ENCODE data around the gene PI16.

Gene PI16

DNA sequence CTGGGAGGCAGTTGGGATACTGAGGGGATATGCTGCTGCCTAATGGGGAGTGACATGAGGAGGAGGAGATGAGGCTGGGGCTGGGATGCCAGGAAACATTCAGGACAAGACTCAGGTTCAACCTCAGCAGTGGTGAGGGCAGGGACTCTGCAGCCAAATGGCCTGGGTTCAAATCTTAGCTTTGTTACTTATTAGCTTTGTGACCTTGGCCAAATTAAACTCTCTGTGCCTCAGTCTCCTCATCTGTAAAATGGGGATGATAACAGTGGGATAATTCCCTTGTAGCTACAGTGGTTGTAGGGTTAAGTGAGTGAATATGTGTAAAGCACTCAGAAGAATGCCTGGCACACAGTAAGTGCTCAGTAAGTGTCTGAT is 1.9 kb downstream of the PI16 start:
- in situ Hi-C loops (cut with MboI; ENCODE audit: low sequenced_read_pairs) = no loop called here

- in situ Hi-C loops (cut with MboI; ENCODE audit: low sequenced_read_pairs) = no loop called here
Measured at GRCh38 chr6:36957773-36958271, 3.3 kb downstream of the PI16 start.

GRCh38 chr6:36958775-36959554 is 4.4 kb downstream of the PI16 start:
- in situ Hi-C loops (cut with MboI; ENCODE audit: low sequenced_read_pairs) = no loop called here

- in situ Hi-C loops (cut with MboI; ENCODE audit: low sequenced_read_pairs) = no loop called here
Measured at GRCh38 chr6:36959555-36960250, 5.2 kb downstream of the PI16 start.

- in situ Hi-C loops (cut with MboI; ENCODE audit: low sequenced_read_pairs) = no loop called here
Measured at GRCh38 chr6:36961441-36962435, 7.2 kb downstream of the PI16 start.

GRCh38 chr6:36962874-36963273 is 8.3 kb downstream of the PI16 start:
- in situ Hi-C loops (cut with MboI; ENCODE audit: low sequenced_read_pairs) = no loop called here

GRCh38 chr6:36963451-36964290 is 9.1 kb downstream of the PI16 start:
- in situ Hi-C loops (cut with MboI; ENCODE audit: low sequenced_read_pairs) = no loop called here

DNA sequence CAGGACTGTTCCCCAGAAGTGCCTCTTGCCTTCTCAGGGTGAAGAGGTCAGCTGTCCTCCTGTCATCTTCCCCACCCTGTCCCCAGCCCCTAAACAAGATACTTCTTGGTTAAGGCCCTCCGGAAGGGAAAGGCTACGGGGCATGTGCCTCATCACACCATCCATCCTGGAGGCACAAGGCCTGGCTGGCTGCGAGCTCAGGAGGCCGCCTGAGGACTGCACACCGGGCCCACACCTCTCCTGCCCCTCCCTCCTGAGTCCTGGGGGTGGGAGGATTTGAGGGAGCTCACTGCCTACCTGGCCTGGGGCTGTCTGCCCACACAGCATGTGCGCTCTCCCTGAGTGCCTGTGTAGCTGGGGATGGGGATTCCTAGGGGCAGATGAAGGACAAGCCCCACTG is 9.8 kb downstream of the PI16 start:
- in situ Hi-C loops (cut with MboI; ENCODE audit: low sequenced_read_pairs) = no loop called here

GRCh38 chr6:36964908-36965307 is 10.4 kb downstream of the PI16 start:
- in situ Hi-C loops (cut with MboI; ENCODE audit: low sequenced_read_pairs) = no loop called here

DNA sequence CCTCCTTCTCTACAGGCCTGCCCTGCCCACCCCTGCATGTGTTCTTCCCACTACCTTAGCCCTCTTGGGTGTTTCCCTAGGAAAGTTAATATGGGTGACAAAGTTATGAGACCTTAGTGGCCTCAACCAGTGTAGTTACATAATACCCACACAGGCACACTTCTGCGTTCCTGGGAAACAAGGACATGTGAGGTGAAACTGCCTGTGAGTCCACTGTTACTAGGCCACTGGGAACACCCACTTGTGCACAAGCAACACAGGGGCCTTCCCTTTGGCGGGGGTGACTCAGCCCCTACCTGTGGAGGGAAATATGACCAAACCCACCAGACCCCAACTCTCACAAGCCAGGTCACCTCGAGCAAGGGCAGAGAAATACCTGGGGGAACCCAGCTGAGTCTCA is 12.8 kb downstream of the PI16 start:
- in situ Hi-C loops (cut with MboI; ENCODE audit: low sequenced_read_pairs) = no loop called here

DNA sequence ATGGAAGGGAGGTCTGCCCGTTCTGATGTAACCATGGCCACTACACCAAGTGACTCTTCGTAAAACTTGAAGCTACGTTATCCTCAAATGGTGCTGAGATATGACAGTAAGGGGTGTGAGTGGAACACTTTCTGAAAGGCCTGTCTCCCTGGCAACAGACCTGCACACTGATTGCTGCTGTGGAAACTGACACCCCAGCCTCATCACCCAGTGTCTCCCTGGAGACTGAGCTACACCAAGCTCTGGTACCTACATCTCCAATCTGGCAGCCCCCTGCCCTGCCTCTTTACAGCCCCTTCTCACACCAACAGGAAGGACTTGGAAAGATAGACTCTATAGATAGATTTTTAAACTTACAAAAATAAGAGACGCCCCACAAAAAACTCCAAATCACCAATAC is 13.2 kb downstream of the PI16 start:
- in situ Hi-C loops (cut with MboI; ENCODE audit: low sequenced_read_pairs) = no loop called here

GRCh38 chr6:36968266-36968977 is 13.9 kb downstream of the PI16 start:
- in situ Hi-C loops (cut with MboI; ENCODE audit: low sequenced_read_pairs) = no loop called here

DNA sequence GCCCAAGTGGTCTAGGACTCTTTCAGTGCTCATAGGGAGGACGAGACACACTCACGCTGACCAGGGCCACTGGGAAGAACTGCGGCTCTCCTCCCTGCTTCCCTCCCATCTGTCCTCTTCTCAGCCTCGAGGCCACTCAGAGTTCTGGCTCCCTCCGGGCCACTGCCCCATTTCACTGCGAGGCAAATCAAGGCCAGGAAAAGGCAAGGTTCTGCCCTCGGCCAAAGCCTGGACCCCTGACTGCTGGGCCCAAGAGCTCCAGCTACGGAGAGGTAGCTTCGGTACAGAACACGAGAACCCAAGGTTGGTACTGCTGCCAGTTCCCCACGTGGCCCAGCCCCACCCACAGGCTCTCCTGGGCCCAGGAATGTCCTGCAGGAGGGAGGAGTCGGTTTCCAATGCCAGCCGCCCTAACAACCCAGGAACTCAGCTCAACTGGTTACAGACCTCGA is 14.7 kb downstream of the PI16 start:
- in situ Hi-C loops (cut with MboI; ENCODE audit: low sequenced_read_pairs) = no loop called here

- in situ Hi-C loops (cut with MboI; ENCODE audit: low sequenced_read_pairs) = no loop called here
Measured at GRCh38 chr6:36969988-36970891, 15.7 kb downstream of the PI16 start.

DNA sequence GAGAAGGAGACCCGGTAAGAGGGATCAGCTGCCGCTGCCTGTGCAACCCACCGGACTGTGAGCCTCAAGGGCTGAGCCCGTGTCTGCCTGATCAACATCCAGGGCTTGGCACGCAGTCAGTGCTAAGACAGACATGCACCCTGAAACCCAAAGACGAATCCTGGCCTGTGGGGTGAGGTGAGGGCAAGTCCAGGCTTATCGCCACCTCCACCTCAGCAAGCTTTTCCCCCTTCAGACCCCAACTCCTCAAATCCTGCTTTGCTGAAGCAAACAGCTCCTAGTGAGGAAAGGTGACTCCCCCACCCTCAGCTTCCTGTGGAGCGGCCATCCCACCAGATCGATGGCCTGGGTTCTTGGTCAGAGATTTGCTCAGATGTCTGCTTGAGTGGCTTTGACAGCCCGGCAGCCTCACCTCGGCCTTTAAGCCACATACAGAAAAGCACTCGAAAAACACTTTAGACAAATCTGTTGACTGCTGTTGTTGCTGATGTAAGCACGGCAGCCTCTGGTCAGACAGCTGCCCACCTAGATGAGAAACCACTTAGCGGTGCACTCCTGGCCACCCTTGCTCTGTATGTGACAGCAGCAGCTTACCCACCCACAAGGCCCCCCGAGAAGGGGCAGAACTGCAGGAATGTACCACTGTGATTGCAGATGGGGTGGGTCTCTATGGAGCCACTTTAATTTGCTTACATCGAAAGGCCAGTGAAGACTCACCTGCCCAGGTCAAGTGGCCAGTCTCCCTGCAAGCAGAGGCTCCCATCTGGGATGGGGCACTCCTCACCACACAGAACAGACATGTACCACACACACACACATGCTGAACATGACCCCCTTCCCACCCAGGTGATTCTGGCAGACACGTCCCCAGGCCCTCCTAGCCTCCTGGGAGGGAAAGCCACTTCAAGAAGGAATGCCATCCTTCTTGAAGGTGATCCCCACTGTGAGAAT is 16.6 kb downstream of the PI16 start:
- in situ Hi-C loops (cut with MboI; ENCODE audit: low sequenced_read_pairs) = no loop called here

DNA sequence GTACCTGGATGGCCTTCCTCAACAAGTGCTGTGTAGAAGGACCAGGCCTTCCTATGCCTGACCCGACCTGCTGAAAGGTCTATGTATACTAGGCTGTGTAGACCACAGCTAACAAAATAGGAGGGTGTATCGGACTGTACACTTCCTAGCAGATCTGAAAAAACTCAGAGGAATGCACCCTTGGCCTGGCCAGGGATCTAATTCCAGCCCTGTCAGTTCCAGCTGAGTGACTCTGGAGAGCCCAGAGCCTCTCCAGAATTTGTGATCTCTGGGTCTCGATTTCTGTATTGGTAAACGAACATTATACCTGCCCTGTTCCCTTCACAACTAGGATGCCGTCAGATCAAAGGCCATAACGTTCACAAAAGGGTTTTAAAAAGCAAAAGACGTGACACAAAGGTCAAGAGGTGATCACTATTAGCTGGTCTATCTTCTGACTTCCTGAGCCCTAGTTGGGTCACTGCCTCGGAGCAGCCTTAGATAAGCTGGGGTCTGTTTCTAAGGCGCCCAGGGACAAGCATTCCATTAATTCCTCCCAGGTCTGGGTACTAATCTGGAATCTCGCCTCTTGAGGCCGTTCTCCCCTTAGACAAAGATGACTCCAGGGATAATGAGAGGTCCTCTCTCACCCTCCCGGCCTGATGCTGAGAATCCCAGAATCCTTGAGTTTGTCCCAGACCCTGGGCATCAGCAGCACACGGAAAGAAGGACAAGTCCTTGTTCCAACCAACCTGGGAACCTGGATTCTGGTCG is 17.6 kb downstream of the PI16 start:
- in situ Hi-C loops (cut with MboI; ENCODE audit: low sequenced_read_pairs) = no loop called here

GRCh38 chr6:36973190-36973589 is 18.7 kb downstream of the PI16 start:
- in situ Hi-C loops (cut with MboI; ENCODE audit: low sequenced_read_pairs) = no loop called here

Data from HL-60/S4 treated with phorbol 12-myristate 13-acetate at 8.2 ng/mL for 4 days and 3 days (cell line).